Right cardiac atrium (tissue), 5 donors: ENCODE data around the gene KRT9. TPM values are rescaled to one million over a fixed set of nuclear protein-coding genes. Genes with fewer than 3 reads are reported as not detected.

Experiments used
- ATAC-seq, 2 donors: fragments of 200-7000 bp; cut with Tn5 transposase; one replicate each; pipeline versions ENCODE4 v1.8.0 to v1.9.1; 2020; ENCODE audit warnings: moderate library complexity in 2 of 2, mild to moderate bottlenecking in 1 of 2
- DNase-seq, 3 donors: peaks; one replicate each; pipeline ENCODE4 v3.0.0-alpha.2; 2020
- H3K27ac ChIP-seq: one replicate; pipeline ENCODE4 v1.5.1; 2013; ENCODE audit warnings: mild to moderate bottlenecking, low read length, control low read depth, moderate library complexity
- H3K27me3 ChIP-seq: one replicate; pipeline ENCODE4 v1.6.1; 2013; ENCODE audit not compliant: control insufficient read depth, insufficient read depth
- H3K4me1 ChIP-seq: one replicate; pipeline ENCODE4 v1.6.1; 2013; ENCODE audit warnings: low read length; ENCODE audit not compliant: control insufficient read depth, insufficient read depth
- H3K4me3 ChIP-seq: one replicate; pipeline ENCODE4 v1.5.1; 2013; ENCODE audit warnings: low read length, control low read depth
- H3K9me3 ChIP-seq: one replicate; pipeline ENCODE4 v1.6.1; 2013; ENCODE audit warnings: low read length; ENCODE audit not compliant: control insufficient read depth
- WGBS: extraction: QIAGEN DNeasy Blood & Tissue Kit; methylation state at CpG from one replicate; pipeline ENCODE4 v1.1.7; 2013; 5-methylcytosine and 5-hydroxymethylcytosine counted together
- intact Hi-C, 4 donors: fragments of 100-400 bp; cut with DNase I; formaldehyde crosslinking; loops; one replicate each; pipeline versions ENCODE4 v1.11.0 to v1.14.0; 2022 to 2023
- polyA plus RNA-seq: library from polyadenylated mRNA; stranded (reverse); fragments of 200-250 nt; gene quantifications from one replicate; pipeline ENCODE4 v1.2.3, GENCODE V29; 2013
- total RNA-seq, 4 donors: library from RNA; stranded (reverse); fragmentation: NEBNext Ultra II Directional; extraction: Animal tissue kit (Norgen Biotek cat#: 25700); gene quantifications; one replicate each; pipeline ENCODE4 v1.2.1, GENCODE V29; 2021
- donor health status: healthy with polysubstance abuse.
- donor health status: DM: no; HTN: yes; CAD: no.
- donor health status: DM: no; HTN: no; CAD: no.
- donor health status: DM: no; HTN: yes; CAD: no; lungs with severe emphysema.
- donor health status: DM: yes; HTN: yes; CAD: no.

KRT9 gene
- total and polyA plus RNA-seq, 5 donors = not detected

DNA sequence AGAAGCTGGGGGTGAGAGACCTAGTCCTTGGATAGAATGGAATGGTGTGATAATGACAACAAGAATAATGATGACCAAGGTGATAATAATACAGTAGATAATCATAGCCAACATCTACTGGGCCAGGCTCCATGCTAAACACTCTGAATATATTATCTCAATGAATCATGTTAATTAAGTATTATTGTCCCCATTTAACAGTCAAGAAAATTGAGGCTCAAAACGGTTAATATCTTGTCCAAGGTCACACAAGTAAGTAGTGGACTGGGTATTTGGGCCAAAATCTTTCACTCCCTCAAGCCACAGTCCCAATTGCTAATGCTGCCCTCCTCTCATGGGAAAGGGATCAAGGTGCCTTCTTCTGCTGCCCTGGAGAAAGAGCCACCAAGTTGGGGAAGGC lies 39.9 kb downstream of the KRT9 start:
- DNase-seq (no peak), ATAC-seq (no peak)
- H3K4me1 ChIP-seq = no peaks in the 10 kb centered on the region
- intact Hi-C loops = no loop called here
- no peaks in the 10 kb centered on the region for H3K9me3 ChIP-seq
- H3K27ac ChIP-seq = no peak overlapping the region
- WGBS = 58% methylated on average over 1 of the region's 1 CpG
- H3K27me3 ChIP-seq = no peaks in the 10 kb centered on the region
- H3K4me3 ChIP-seq = no peak overlapping the region

DNA sequence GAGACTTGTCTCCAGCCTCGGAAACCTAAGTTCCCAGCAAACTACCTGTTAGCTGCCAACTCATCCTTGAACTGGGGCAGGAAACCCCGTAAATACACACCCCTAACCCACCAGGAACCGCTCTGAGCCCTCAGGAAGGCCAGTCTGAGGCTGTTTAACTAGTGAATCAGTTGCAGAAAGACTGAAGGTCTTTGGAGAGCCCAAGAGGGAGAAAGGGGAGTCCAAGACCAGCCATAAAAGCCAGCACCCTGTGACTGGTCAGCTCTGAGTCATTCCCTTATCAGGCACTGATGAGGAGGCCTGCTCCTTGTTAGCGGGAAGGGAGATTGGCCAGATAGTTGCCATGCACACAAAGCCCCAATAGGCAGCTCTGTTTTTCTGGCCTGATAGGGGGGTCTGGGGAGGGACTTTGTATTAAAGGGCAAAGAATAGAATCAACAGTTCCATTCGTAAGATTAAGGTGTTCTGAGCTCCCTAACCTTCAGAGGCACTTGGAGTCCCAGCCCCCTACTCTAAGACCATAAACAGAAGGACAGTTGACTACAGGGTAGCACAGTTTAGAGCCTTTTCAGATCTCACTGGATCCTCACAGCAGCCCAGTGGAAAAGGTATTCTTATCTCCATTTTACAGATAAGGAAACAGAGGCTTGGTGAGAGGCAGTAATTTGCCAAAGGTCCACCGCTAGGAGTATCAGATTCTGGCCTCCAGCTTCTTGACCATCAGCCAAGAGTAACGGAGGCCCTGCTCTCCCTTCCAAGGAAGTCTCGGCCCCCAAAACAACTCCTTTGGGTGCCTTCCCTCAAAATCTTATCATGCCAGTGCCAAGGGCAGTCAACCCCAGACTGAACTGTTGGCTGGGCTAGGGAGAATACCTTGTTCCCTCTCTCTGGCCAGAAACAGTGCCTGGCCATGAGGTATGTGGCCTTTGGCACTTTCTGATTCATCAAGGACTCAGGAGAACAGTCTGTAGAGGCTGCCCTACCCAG lies 41.5 kb downstream of the KRT9 start:
- peak; percentile 31 to 81 for ATAC-seq
- no peak for DNase-seq
- intact Hi-C loops = no loop called here
- Histone ChIP-seq H3K27ac (no peak overlapping the region), H3K4me1 (no peaks in the 10 kb centered on the region), H3K4me3 (no peak overlapping the region), H3K27me3 (no peaks in the 10 kb centered on the region), H3K9me3 (no peaks in the 10 kb centered on the region)
- 56% methylated on average over 8 of the region's 8 CpGs for WGBS

DNA sequence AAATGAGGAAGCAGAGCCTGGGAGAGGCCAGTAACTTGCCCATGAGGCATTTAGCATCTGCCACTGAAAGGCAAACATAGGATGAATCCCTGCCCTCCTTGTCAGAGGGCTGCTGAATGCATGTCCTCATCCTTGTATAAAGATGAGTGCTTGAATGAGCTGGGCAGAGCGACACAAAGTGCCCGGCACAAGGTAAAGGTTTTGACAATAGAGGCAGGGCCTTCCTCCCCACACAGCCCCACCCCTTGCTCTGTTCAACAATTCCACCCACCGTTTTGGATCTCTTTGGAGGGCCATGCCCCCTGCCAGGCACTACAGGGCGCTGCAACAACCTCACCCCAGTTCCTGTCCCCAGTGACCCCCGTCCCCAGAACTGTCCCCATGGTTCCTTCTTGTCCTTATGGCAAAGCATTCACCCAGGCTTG lies 42.4 kb downstream of the KRT9 start:
- no peak for DNase-seq
- no peaks in the 10 kb centered on the region for H3K27me3 ChIP-seq
- no peaks in the 10 kb centered on the region for H3K4me1 ChIP-seq
- WGBS = 71% methylated on average over 5 of the region's 5 CpGs
- intact Hi-C loops = no loop called here
- no peak overlapping the region for H3K4me3 ChIP-seq
- no peak for ATAC-seq
- H3K9me3 ChIP-seq = no peaks in the 10 kb centered on the region
- no peak overlapping the region for H3K27ac ChIP-seq

DNA sequence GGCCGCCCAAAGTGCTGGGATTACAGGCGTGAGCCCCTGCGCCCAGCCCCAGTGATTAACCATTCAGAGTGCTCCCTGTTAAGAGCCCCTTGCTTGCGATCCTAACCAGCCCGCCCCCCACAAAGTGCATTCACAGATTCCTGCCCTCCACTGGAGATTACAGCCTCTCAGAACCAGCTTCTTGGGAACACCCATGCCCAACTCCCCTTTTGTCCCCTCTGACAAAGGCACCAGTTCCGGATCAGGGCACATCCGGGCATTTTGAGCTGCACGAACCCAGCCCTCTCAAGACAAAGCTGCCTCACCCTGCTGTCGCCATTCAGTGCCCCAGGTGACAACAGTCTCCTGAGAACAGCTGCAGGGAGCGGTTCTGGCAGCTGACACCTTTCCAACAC lies 42.9 kb downstream of the KRT9 start:
- Histone ChIP-seq H3K27me3 (no peaks in the 10 kb centered on the region), H3K9me3 (no peaks in the 10 kb centered on the region), H3K4me1 (no peaks in the 10 kb centered on the region), H3K4me3 (no peak overlapping the region), H3K27ac (no peak overlapping the region)
- no peak for ATAC-seq
- no peak for DNase-seq
- intact Hi-C loops = no loop called here
- WGBS = 62% methylated on average over 10 of the region's 10 CpGs

DNA sequence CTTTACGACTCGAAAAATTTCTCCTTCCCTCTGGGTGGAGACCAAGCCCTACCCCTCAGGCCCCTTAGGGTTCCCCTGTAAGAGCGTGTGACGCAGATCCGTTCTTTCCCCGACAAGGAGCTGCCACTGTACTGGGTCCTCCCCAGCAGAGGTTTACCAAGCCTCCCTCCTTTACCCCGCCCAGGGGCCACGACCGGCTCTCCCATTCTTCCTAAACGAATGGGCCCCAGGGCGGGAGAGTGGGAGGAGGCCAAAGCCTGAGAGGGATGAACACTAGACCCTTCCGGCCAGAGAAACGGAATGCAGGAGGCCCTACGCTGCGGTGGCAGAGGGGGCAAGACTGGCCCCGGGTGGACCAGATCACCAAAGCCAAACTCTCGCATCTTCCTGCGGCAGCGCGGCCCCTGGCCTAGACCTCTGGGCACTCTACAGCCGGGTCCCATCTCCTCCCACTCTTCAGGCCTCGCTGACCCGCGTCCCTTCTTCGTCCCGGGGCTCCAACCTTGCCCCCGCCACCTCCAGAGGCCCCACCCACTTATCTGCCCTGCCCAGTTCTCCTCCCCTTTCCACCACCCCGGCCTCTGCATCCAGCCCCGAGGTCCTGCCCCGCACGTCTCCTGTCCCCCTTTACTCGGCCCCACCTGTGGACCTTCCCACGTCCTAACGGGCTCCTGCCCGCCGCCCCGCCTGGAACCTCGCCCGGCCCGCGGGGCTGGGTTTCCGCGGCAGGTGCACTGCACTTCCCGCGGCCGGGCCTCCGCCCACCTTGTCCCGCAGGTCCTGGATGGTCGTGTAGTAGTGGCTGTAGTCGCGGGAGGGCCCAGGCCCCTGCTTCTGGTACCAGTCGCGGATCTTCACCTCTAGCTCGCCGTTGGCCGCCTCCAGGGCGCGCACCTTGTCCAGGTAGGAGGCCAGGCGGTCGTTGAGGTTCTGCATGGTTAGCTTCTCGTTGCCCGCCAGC lies 44.5 kb downstream of the KRT9 start:
- H3K27ac ChIP-seq = no peak overlapping the region
- WGBS = 8% methylated on average over 62 of the region's 62 CpGs
- no peaks in the 10 kb centered on the region for H3K9me3 ChIP-seq
- H3K27me3 ChIP-seq = no peaks in the 10 kb centered on the region
- no peaks in the 10 kb centered on the region for H3K4me1 ChIP-seq
- no peak overlapping the region for H3K4me3 ChIP-seq
- ATAC-seq (peak; percentile 12 to 31), DNase-seq (no peak)
- intact Hi-C loops = no loop called here

DNA sequence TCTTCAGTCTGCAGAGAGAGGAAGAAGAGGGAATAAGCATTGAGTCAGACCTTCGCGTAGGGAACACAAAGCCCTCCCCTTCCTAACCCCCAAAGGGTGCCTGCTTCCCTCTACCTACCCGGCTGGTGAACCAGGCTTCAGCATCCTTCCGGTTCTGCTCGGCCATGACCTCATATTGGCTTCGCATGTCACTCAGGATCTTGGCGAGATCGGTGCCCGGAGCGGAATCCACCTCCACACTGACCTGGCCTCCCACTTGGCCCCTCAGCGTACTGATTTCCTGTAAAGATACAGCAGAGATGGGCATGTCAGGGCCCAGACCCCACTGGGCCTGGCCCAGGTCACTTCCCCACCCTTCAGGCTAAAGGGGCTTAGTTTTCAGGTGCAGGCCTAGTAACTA lies 47.6 kb downstream of the KRT9 start:
- H3K27me3 ChIP-seq = no peaks in the 10 kb centered on the region
- intact Hi-C loops = no loop called here
- DNase-seq (no peak), ATAC-seq (no peak)
- H3K9me3 ChIP-seq = no peaks in the 10 kb centered on the region
- H3K27ac ChIP-seq = no peak overlapping the region
- no peaks in the 10 kb centered on the region for H3K4me1 ChIP-seq
- 84% methylated on average over 11 of the region's 11 CpGs for WGBS
- no peak overlapping the region for H3K4me3 ChIP-seq

DNA sequence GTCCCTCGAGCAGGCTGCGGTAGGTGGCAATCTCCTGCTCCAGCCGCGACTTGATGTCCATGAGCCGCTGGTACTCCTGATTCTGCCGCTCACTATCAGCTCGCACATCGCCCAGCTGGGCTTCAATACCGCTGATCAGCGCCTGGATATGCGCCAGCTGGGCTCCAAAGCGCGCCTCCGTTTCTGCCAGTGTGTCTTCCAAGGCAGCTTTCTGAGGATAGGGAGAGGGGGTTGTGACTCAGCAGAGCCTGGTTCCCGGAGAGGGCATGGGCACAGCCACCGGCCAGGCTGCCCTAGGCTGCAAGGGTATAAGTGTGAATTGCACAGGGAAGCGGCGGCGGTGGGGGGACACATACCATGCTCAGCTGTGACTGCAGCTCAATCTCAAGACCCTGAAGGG lies 48.1 kb downstream of the KRT9 start:
- Histone ChIP-seq H3K4me3 (no peak overlapping the region), H3K27me3 (no peaks in the 10 kb centered on the region), H3K9me3 (no peaks in the 10 kb centered on the region), H3K27ac (no peak overlapping the region), H3K4me1 (no peaks in the 10 kb centered on the region)
- DNase-seq (no peak), ATAC-seq (no peak)
- intact Hi-C loops = no loop called here
- 77% methylated on average over 19 of the region's 19 CpGs for WGBS

DNA sequence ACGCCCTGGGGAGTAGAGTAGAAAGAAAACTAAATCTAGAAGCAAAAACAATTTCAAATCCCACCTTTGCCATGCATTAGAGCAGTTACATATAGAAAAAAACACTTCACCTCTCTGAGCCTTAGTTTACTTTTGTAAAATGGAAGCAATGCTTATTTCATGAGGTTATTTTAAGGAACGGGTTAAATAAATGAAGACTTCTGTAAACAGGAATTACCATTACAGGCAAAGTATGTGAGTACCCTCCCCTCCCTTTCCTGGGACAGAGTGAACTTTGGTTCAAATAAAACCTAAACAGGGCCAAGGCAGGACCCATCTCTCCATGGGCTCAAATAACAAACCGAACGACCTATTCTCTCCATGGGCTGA lies 48.6 kb downstream of the KRT9 start:
- intact Hi-C loops = no loop called here
- WGBS = 75% methylated on average over 4 of the region's 4 CpGs
- H3K27ac ChIP-seq = no peak overlapping the region
- H3K4me1 ChIP-seq = no peaks in the 10 kb centered on the region
- DNase-seq (no peak), ATAC-seq (no peak)
- H3K27me3 ChIP-seq = no peaks in the 10 kb centered on the region
- H3K4me3 ChIP-seq = no peak overlapping the region
- H3K9me3 ChIP-seq = no peaks in the 10 kb centered on the region

DNA sequence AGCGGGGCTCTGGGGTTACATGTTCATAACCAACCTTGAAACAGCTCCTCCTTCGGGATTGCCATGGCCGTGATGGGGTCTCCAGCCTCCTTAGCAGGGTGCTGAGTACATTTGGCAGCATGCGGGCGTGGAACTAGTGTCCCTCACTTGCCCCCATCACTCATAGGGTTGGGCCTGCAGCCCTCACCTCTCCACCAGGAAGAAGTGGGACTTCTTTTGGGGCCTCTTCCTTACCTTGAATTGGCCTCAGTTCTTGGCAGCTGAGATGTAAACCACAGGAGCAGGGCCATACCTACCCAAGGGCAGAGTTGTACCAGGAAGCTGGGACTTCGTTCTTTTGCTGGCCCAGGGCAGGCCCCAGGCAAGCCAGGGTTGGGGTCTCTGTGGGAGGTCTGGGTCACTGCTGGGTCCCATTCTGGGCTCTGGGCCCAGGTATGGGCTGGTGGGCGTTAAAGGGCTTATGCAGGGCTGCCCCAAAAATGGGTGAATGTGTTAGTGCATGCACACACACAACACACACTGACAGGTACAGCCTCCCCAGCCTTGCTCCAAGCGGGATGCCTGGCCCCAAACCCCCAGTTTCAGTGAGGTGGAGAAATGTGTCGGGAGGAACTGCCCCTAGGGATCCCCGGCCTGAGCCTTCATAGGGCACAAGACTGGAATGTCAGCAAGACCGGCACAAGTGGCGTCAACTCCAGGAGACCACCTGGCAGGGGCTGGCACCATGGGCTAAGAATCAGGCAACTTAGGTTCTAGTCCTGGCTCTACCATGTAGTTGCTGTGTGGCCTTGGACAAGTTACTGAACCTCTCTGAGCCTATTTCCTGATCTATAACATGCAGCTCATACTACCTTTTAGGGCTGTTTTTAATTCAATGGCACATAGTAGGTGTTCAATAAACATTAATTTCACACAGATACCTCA lies 49.3 kb downstream of the KRT9 start:
- intact Hi-C loops = no loop called here
- 88% methylated on average over 12 of the region's 12 CpGs for WGBS

DNA sequence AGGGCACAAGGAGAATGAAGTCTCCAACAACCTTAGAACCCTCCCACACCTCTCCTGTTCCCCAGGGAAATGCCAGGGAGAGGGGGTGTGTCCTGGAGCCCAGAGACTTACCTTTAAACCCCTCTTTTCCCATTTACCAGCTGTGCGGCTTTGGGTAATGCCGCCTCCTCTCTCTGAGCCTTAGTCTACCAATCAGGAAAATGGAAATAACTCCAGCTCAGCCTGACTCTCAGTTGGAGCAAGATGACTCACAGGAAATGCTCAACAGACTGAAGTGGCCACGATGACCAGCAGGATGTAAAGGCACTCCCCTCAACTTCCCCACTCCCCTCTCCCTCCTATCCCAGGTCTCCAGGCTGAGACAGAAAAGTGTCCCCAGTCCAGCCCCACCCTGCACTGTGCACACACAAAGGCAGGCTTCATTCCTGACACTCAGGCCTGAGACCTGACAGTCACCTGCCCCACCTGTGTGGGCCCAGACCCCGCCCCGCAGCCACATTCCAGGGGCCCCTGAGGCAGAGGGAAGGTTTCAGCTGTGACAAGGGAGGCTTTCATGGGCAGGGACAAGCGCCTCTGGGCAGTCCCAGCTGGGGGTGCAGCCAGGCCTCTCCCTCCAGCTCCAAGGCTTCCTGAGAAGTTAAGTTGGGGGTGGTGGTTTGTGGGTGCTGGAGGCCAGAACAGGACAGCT lies 50.1 kb downstream of the KRT9 start:
- H3K27me3 ChIP-seq = no peaks in the 10 kb centered on the region
- H3K9me3 ChIP-seq = no peaks in the 10 kb centered on the region
- no peak overlapping the region for H3K4me3 ChIP-seq
- ATAC-seq = peak in 1 of 2 donors; percentile 39
- DNase-seq = no peak
- WGBS = 81% methylated on average over 6 of the region's 6 CpGs
- intact Hi-C loops = no loop called here
- no peaks in the 10 kb centered on the region for H3K4me1 ChIP-seq
- no peak overlapping the region for H3K27ac ChIP-seq

More for the DNA sequence above, 49.3 kb downstream of the KRT9 start:
- ATAC-seq (no peak), DNase-seq (no peak)
- Histone ChIP-seq H3K27ac (no peak overlapping the region), H3K9me3 (no peaks in the 10 kb centered on the region), H3K4me1 (no peaks in the 10 kb centered on the region), H3K27me3 (no peaks in the 10 kb centered on the region), H3K4me3 (no peak overlapping the region)
